HepG2 (cell line): Measurements from ENCODE around the gene KCNRG. TPM values are rescaled to one million over a fixed set of nuclear protein-coding genes. Genes with fewer than 3 reads are reported as not detected.

ENCODE experiments used
- ARHGAP35 ChIP-seq: sonication (generic); formaldehyde crosslinking; IDR thresholded peaks from 2 replicates; pipeline ENCODE4 v1.9.0; 2022; ENCODE audit warnings: mild to moderate bottlenecking, inconsistent platforms, moderate library complexity, missing genetic modification reagents, borderline replicate concordance
- EED ChIP-seq: sonication (generic); formaldehyde crosslinking; IDR thresholded peaks from 2 replicates; pipeline ENCODE4 v1.5.0; 2020; ENCODE audit warnings: mild to moderate bottlenecking, missing genetic modification reagents
- EHMT2 ChIP-seq: fragments of 200-600 bp; sonication (generic); IDR thresholded peaks from 2 replicates; pipeline ENCODE4 v1.7.0; 2017; ENCODE audit warnings: antibody characterized with exemption, low read depth, low read length, borderline replicate concordance
- ELF3 ChIP-seq: IDR thresholded peaks from 2 replicates; pipeline ENCODE4 v1.6.1; 2016; ENCODE audit warnings: missing genetic modification reagents, missing compliant biosample characterization
- RAD21 ChIP-seq: fragments of 450-650 bp; formaldehyde crosslinking; IDR thresholded peaks from 2 replicates; pipeline ENCODE4 v1.5.0; 2020; ENCODE audit warnings: mild to moderate bottlenecking
- RCOR2 ChIP-seq: IDR thresholded peaks from 2 replicates; pipeline ENCODE4 v1.6.1; 2016; ENCODE audit warnings: missing biosample characterization, missing genetic modification reagents
- RNF2 ChIP-seq: fragments of 450-650 bp; conservative IDR thresholded peaks from 2 replicates; pipeline ENCODE4 v1.6.1; 2016; ENCODE audit warnings: low read depth
- SAP130 ChIP-seq: IDR thresholded peaks from 2 replicates; pipeline ENCODE4 v1.6.1; 2016; ENCODE audit warnings: low read depth
- TFE3 ChIP-seq: IDR thresholded peaks from 2 replicates; pipeline ENCODE4 v1.6.1; 2016
- TOE1 ChIP-seq: sonication (generic); formaldehyde crosslinking; IDR thresholded peaks from 2 replicates; pipeline ENCODE4 v1.4.0; 2020; ENCODE audit warnings: mild to moderate bottlenecking, missing genetic modification reagents
- ZFP91 ChIP-seq: sonication (generic); formaldehyde crosslinking; IDR thresholded peaks from 2 replicates; pipeline ENCODE4 v1.9.0; 2022; ENCODE audit warnings: missing genetic modification reagents, mild to moderate bottlenecking, borderline replicate concordance
- ZGPAT ChIP-seq: IDR thresholded peaks from 2 replicates; pipeline ENCODE4 v1.6.1; 2016; ENCODE audit warnings: mild to moderate bottlenecking
- ZNF121 ChIP-seq: sonication (generic); formaldehyde crosslinking; IDR thresholded peaks from 2 replicates; pipeline ENCODE4 v1.5.0; 2020; ENCODE audit warnings: mild to moderate bottlenecking, missing genetic modification reagents
- ZNF263 ChIP-seq: sonication (generic); formaldehyde crosslinking; IDR thresholded peaks from 2 replicates; pipeline ENCODE4 v1.4.0; 2020; ENCODE audit warnings: missing genetic modification reagents
- ZNF431 ChIP-seq: sonication (generic); formaldehyde crosslinking; IDR thresholded peaks from 2 replicates; pipeline ENCODE4 v1.9.0; 2022; ENCODE audit warnings: missing genetic modification reagents, low read depth, mild to moderate bottlenecking, borderline replicate concordance
- ZNF441 ChIP-seq: sonication (generic); formaldehyde crosslinking; IDR thresholded peaks from 2 replicates; pipeline ENCODE4 v1.7.0; 2021; ENCODE audit warnings: missing genetic modification reagents, borderline replicate concordance
- ZNF446 ChIP-seq: sonication (generic); formaldehyde crosslinking; IDR thresholded peaks from 2 replicates; pipeline ENCODE4 v1.5.0; 2020; ENCODE audit warnings: mild to moderate bottlenecking, missing genetic modification reagents
- ZNF782 ChIP-seq: sonication (generic); formaldehyde crosslinking; IDR thresholded peaks from 2 replicates; pipeline ENCODE4 v1.4.0; 2020; ENCODE audit warnings: missing genetic modification reagents, mild to moderate bottlenecking, borderline replicate concordance
- ZUFSP ChIP-seq: sonication (generic); formaldehyde crosslinking; IDR thresholded peaks from 2 replicates; pipeline ENCODE4 v1.9.0; 2021; ENCODE audit warnings: missing genetic modification reagents, mild to moderate bottlenecking, borderline replicate concordance
- polyA plus RNA-seq, 8 experiments: library from polyadenylated mRNA; depleted of rRNA in 3 of 8; stranded (reverse) in 7 of 8; unstranded in 1 of 8; fragments of >200 nt; fragmentation: Illumina TruSeq in 4 of 8; extraction: Trizol in 4 of 8; gene quantifications; 2 replicates each; pipeline versions ENCODE4 v1.2.1 to v1.2.3, GENCODE V29; 2011 to 2016; ENCODE audit warnings: low read depth in 4 of 8, missing spikeins in 1 of 8, mixed read lengths in 1 of 8; ENCODE audit not compliant: insufficient read depth in 1 of 8
- total RNA-seq, 5 experiments: library from RNA; depleted of rRNA; stranded (reverse); fragments of >200 nt; fragmentation: Illumina TruSeq; extraction: Trizol; gene quantifications; 2 replicates each; pipeline ENCODE4 v1.2.3, GENCODE V29; 2016; ENCODE audit warnings: low read depth in 1 of 5

KCNRG gene
- total and polyA plus RNA-seq, 2 of the 13 experiments (the other 11 are each of a cell fraction or from before 2014, with no cell fraction given), result 1.0 to 1.5 TPM

- TF ChIP-seq ZFP91, result peak; percentile 65; the same call in 1 of the 2 replicates
- no peak for TF ChIP-seq RNF2
- no peak for TF ChIP-seq RCOR2 (CRISPR knock-in tag)
- TF ChIP-seq RAD21 (CRISPR knock-in tag), result peak; percentile 68
- TF ChIP-seq EHMT2, result no peak
- TF ChIP-seq ZNF121 (CRISPR knock-in tag), result peak; percentile 48; the same call in 1 of the 2 replicates
- no peak; the same call in 1 of the 2 replicates for TF ChIP-seq ZNF441
- peak; percentile 85 for TF ChIP-seq EED
- TF ChIP-seq ZUFSP, result no peak
- no peak for TF ChIP-seq ZNF431 (CRISPR knock-in tag)
- no peak for TF ChIP-seq ZNF446 (CRISPR knock-in tag)
- peak; percentile 61; the same call in 1 of the 2 replicates for TF ChIP-seq ZGPAT (CRISPR knock-in tag)
- no peak for TF ChIP-seq ELF3 (CRISPR knock-in tag)
- TF ChIP-seq SAP130 (CRISPR knock-in tag), result peak; percentile 55
- TF ChIP-seq ZNF263 (CRISPR knock-in tag), result 0 out of 2 replicates have a peak, but pooled peaks have one; percentile 21
- TF ChIP-seq TOE1, result no peak
- TF ChIP-seq ARHGAP35 (CRISPR knock-in tag), result 0 out of 2 replicates have a peak, but pooled peaks have one; percentile 35
- TF ChIP-seq TFE3 (CRISPR knock-in tag), result no peak
- TF ChIP-seq ZNF782 (CRISPR knock-in tag), result peak; percentile 60; the same call in 1 of the 2 replicates
Observed at GRCh38 chr13:49996951-49997895, 18.0 kb upstream of the KCNRG start, which contains the start of gene TRIM13 (continued).
